ENCODE results near the gene VPS26C. TPM values are rescaled to one million over a fixed set of nuclear protein-coding genes. Genes with fewer than 3 reads are reported as not detected.

VPS26C gene
- total and polyA plus RNA-seq, 10 of the 15 experiments (the other 5 are each of a cell fraction or from before 2014, with no cell fraction given) = 32.5 to 65.1 (median 48.0) TPM

GRCh38 chr21:37193676-37194075, 73.5 kb downstream of the VPS26C start:
- TF ChIP-seq RFX5 (IDR thresholded peaks at IDR 0.05; ENCODE audit: low read depth, low read length) (no peak), EGR1 (IDR thresholded peaks at IDR 0.05; ENCODE audit: borderline replicate concordance in 1 of 2, low read depth in 2 of 2, low read length in 2 of 2) (no peak), STAT1 (conservative IDR thresholded peaks at IDR 0.05) (no peak), ZBTB4 (CRISPR knock-in tag; IDR thresholded peaks at IDR 0.05) (no peak), HCFC1 (IDR thresholded peaks at IDR 0.05; ENCODE audit: low read length) (no peak), SMAD5 (IDR thresholded peaks at IDR 0.05; ENCODE audit: low read depth) (no peak), RBBP5 (conservative IDR thresholded peaks at IDR 0.05) (no peak), ZNF24 (IDR thresholded peaks at IDR 0.05) (no peak), ZNF274 (IDR thresholded peaks at IDR 0.05; ENCODE audit: insufficient read depth, insufficient read length) (no peak)
- Histone ChIP-seq H3K36me3 (ENCODE audit: control insufficient read depth in 2 of 2, insufficient read depth in 2 of 2, low read length in 1 of 2) (peaks cover 2 to 13% of the 10 kb centered on the region in 2 experiments; a peak in 3 of 4 replicates), H3K9ac (ENCODE audit: control insufficient read depth, insufficient read depth, low read length) (no peak overlapping the region), H3K79me2 (ENCODE audit: control insufficient read depth, insufficient read depth, low read length) (no peaks in the 10 kb centered on the region), H4K20me1 (ENCODE audit: control insufficient read depth, insufficient read depth) (no peaks in the 10 kb centered on the region), H3K9me3 (replicated peaks; ENCODE audit: control insufficient read depth, insufficient read depth, low read length) (no peaks in the 10 kb centered on the region), H3K4me3 (no peak overlapping the region), H3K4me2 (ENCODE audit: control insufficient read depth, insufficient read depth) (no peak overlapping the region), H2AFZ (ENCODE audit: control insufficient read depth, low read depth, low read length) (no peak overlapping the region), H3K27ac (ENCODE audit: control insufficient read depth, insufficient read depth) (no peak overlapping the region), H3K4me1 (ENCODE audit: control insufficient read depth, insufficient read depth, low read length) (no peaks in the 10 kb centered on the region), H3K27me3 (replicated peaks in 1 of 2; ENCODE audit: control insufficient read depth in 2 of 2, insufficient read depth in 2 of 2, low read length in 1 of 2) (no peaks in the 10 kb centered on the region)
- CTCF ChIA-PET = interaction anchor here (0.6 to 1.4 kb wide), 3 partner anchors 13 to 36 kb away, joined by 3 to 5 read pairs (median 3); no protein-coding TSS in a partner anchor
- RAD21 ChIA-PET (ENCODE audit: unreplicated experiment) = no interaction called here
- SMC1A ChIA-PET (ENCODE audit: uncharacterized antibody, unreplicated experiment) = interaction anchor here (1.5 kb wide), 1 partner anchor 10 kb away, joined by 3 read pairs; no protein-coding TSS in a partner anchor
- BruUV-seq (replicated peaks) = no TSS peak
- DNase-seq (ENCODE audit: low read depth, low spot score) (no peak), ATAC-seq (no peak), FAIRE-seq (no peak)
- WGBS (ENCODE audit: insufficient coverage, insufficient replicate concordance, low lambda C conversion rate, missing lambda C conversion rate) = 100% methylated on average over 6 of the region's 6 CpGs
- intact Hi-C loops (cut with micrococcal nuclease; ENCODE audit: unreplicated experiment) = no loop called here
- in situ Hi-C loops (cut with MboI) = no loop called here
- POLR2A ChIA-PET = no interaction called here
